NT2/D1 (cell line): Measurements from ENCODE around the gene ELMOD3.

Source experiments
- DNase-seq: peaks from one replicate; pipeline ENCODE4 v3.0.0-alpha.2; 2011; ENCODE audit warnings: low read depth, low spot score
- H3K27me3 ChIP-seq: 2 replicates; pipeline ENCODE4 v1.6.0; 2011; ENCODE audit warnings: mild to moderate bottlenecking; ENCODE audit not compliant: insufficient read length, insufficient read depth
- H3K36me3 ChIP-seq: 2 replicates; pipeline ENCODE4 v1.6.1; 2011; ENCODE audit warnings: mild to moderate bottlenecking, low read length, mixed read lengths; ENCODE audit not compliant: insufficient read depth, insufficient read length
- H3K4me1 ChIP-seq: 2 replicates; pipeline ENCODE4 v1.5.1; 2011; ENCODE audit not compliant: insufficient read depth, insufficient read length
- H3K4me3 ChIP-seq: 2 replicates; pipeline ENCODE4 v1.5.1; 2011; ENCODE audit warnings: low read depth; ENCODE audit not compliant: insufficient read length
- H3K9ac ChIP-seq: 2 replicates; pipeline ENCODE4 v1.6.0; 2011; ENCODE audit warnings: low read depth; ENCODE audit not compliant: insufficient read length
- H3K9me3 ChIP-seq: 2 replicates; pipeline ENCODE4 v1.5.1; 2011; ENCODE audit warnings: mild to moderate bottlenecking, low read length; ENCODE audit not compliant: insufficient read depth
- SUZ12 ChIP-seq: IDR thresholded peaks from 2 replicates; pipeline ENCODE4 v1.6.1; 2011; ENCODE audit not compliant: insufficient read length, insufficient read depth; ENCODE audit errors: extremely low read depth
- YY1 ChIP-seq: IDR thresholded peaks from 2 replicates; pipeline ENCODE4 v1.6.1; 2011; ENCODE audit not compliant: insufficient read length, insufficient read depth
- ZNF274 ChIP-seq: IDR thresholded peaks from 2 replicates; pipeline ENCODE4 v1.6.1; 2011; ENCODE audit warnings: mild to moderate bottlenecking, low read depth, low read length

The ELMOD3 gene

DNA sequence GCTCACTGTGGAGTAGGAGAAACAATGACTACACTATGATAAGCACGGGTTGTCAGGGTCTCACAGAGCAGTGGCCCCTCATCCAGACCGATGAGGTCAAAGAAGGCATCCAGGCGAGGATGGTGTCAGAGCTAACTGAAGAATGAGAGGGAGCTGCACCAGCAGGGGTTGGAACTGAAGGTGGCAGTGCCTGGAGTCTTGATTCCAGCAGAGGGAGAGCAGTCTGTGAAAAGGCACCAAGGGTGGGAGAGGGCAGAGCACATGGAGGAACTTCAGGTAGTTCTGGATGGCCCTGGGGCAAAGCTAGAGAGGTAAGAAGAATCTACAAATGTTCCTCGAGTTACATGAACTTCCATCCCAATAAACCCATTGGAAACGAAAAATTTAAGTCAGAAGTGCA lies 12.6 kb downstream of the ELMOD3 start:
- DNase-seq = no peak
- Histone ChIP-seq H3K9me3 (no peaks in the 10 kb centered on the region), H3K36me3 (peaks cover 20% of the 10 kb centered on the region), H3K4me3 (no peak overlapping the region), H3K4me1 (no peaks in the 10 kb centered on the region), H3K27me3 (no peaks in the 10 kb centered on the region), H3K9ac (no peak overlapping the region)
- TF ChIP-seq YY1 (no peak), ZNF274 (no peak), SUZ12 (no peak)

DNA sequence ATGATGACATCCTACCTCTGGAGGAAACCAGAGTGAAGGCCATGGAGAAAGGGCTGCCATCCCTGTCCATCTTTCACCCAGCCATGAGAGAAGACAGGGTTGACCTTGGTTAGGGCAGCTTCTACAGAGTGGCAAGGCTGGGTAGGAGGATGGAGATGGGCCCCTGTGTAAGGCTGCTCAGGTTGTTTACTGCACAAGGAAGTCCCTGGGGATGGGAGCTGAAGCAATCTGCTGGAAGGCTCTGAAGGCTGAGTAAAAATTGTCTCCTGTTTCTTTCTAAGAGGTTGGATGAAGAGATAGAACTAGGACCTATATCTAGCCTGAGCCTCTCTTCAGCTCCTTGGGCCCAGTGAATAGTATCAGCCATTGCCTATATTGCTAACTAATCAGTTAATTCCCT lies 14.4 kb downstream of the ELMOD3 start:
- TF ChIP-seq ZNF274 (no peak), YY1 (no peak), SUZ12 (no peak)
- no peak for DNase-seq
- Histone ChIP-seq H3K4me1 (no peaks in the 10 kb centered on the region), H3K9me3 (no peaks in the 10 kb centered on the region), H3K9ac (no peak overlapping the region), H3K4me3 (no peak overlapping the region), H3K36me3 (peaks cover 14% of the 10 kb centered on the region), H3K27me3 (no peaks in the 10 kb centered on the region)

DNA sequence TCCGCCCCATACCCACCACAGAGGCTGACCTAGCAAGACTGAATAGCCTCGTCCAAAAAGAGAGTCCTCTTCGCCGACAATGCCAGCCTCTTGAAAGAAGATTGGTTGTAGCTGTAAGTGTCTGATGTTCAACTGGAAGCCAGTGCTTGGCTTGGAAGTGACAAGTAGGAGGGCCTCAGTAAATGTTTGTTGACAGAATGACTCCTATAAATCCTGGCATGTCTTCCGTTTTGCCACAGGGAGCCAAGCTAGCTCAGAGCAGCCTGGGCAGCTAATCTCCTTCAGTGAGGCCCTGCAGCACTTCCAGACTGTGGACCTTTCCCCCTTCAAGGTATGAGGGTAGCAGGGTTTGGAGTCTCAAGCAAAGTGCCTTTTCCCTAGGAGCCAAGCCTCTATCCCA lies 14.9 kb downstream of the ELMOD3 start:
- DNase-seq = no peak
- no peak for TF ChIP-seq YY1
- TF ChIP-seq ZNF274 = no peak
- TF ChIP-seq SUZ12 = no peak
- H3K9ac ChIP-seq = no peak overlapping the region
- no peaks in the 10 kb centered on the region for H3K4me1 ChIP-seq
- peaks cover 14% of the 10 kb centered on the region for H3K36me3 ChIP-seq
- H3K9me3 ChIP-seq = no peaks in the 10 kb centered on the region
- no peak overlapping the region for H3K4me3 ChIP-seq
- H3K27me3 ChIP-seq = no peaks in the 10 kb centered on the region

DNA sequence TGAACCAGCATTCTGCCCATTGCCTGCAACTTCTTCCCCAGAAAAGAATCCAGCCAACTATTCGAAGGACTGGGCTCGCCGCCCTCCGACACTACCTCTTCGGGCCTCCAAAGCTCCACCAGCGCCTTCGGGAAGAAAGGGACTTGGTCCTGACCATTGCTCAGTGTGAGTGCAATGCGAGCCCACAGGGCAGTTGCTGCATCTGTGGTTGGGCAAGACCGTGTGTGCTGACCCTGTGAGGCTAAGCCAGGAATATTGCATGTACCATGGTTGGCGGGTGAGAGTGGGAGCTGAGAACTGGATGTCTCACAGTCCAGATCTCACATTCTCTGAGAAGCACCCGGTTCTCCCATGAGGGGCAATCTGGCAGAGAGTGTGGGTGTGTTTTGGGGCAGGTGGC lies 16.5 kb downstream of the ELMOD3 start:
- peaks cover 14% of the 10 kb centered on the region for H3K36me3 ChIP-seq
- H3K9me3 ChIP-seq = no peaks in the 10 kb centered on the region
- no peak overlapping the region for H3K9ac ChIP-seq
- H3K27me3 ChIP-seq = no peaks in the 10 kb centered on the region
- no peaks in the 10 kb centered on the region for H3K4me1 ChIP-seq
- H3K4me3 ChIP-seq = no peak overlapping the region
- DNase-seq = no peak
- TF ChIP-seq ZNF274 (no peak), YY1 (no peak), SUZ12 (no peak)

DNA sequence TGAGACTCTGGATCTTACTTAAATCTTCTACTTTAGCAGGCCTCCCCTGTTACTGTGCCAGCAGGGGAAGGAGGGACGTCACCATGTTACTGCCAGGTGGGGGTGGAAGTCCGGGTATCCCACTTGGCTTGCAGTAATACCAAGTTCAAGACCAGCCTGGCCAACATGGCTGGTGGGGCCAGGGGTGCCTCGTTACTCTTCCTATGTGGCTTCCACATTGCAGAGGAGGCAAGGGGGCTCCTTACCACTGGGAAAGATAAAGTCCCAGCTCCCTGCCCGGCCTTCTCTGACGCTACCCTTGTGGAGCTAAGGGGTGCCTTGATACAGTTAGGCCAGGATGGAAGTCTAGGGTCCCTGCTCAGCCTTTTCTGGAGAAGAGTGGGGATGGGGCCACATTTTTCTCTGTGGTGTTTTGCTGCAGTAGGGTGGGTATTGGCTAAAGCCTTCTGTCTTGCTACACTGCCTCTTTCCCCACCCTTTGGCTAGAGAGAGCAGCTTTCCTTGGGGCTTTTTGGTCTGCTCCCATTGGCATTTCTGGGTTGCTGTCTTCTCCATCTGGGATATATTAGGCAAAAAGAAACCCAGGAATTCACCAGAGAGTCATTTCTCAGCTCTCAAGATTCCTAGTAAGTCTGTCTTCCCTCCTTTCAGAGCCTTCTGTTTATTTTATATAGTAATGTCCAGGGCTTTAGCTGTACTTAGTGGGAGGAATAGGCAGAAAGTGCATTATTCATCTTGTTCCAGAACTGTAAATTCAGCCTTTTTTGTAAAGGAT lies 21.9 kb downstream of the ELMOD3 start:
- no peaks in the 10 kb centered on the region for H3K4me1 ChIP-seq
- DNase-seq = no peak
- H3K9ac ChIP-seq = no peak overlapping the region
- no peak overlapping the region for H3K4me3 ChIP-seq
- H3K36me3 ChIP-seq = peaks cover 5% of the 10 kb centered on the region
- no peaks in the 10 kb centered on the region for H3K27me3 ChIP-seq
- no peak for TF ChIP-seq ZNF274
- no peak for TF ChIP-seq SUZ12
- peaks cover 7% of the 10 kb centered on the region; the same call in 1 of the 2 replicates for H3K9me3 ChIP-seq

DNA sequence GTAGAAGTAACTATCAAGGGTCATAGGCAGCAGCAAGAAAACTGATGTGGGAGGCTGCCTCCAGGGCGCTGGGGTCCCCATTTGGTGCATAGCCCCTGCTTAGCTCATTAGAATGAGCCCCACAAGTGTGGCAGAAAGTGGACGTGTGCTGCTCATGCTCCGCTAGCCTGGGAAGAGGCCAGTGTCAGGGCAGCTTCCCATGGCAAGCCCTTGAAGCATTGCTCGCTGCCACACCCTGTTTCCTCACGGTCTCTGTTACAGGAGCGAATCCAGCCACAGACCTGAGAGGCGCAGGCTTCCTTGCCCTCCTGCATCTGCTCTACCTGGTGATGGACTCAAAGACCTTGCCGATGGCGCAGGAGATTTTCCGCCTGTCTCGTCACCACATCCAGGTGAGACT lies 22.5 kb downstream of the ELMOD3 start:
- H3K27me3 ChIP-seq = no peaks in the 10 kb centered on the region
- H3K36me3 ChIP-seq = peaks cover 5% of the 10 kb centered on the region
- H3K4me1 ChIP-seq = no peaks in the 10 kb centered on the region
- no peak overlapping the region for H3K4me3 ChIP-seq
- H3K9me3 ChIP-seq = peaks cover 7% of the 10 kb centered on the region; the same call in 1 of the 2 replicates
- no peak overlapping the region for H3K9ac ChIP-seq
- no peak for DNase-seq
- TF ChIP-seq ZNF274 = no peak
- no peak for TF ChIP-seq YY1
- TF ChIP-seq SUZ12 = no peak

DNA sequence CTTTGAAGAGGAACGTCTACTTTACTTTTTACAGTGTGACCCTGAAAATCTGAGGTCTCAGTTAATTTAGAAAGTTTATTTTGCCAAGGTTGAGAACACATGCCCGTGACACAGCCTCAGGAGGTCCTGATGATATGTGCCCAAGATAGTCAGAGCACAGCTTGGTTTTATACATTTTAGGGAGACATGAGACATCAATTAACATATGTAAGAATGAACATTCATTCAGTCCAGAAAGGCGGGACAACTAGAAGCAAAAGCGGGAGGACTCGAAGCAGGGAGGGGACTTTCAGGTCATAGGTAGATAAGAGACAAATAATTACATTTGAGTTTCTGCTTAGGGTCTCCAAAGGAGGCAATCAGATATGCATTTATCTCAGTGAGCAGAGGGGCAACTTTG lies 23.7 kb downstream of the ELMOD3 start:
- DNase-seq = no peak
- H3K9me3 ChIP-seq = peaks cover 7% of the 10 kb centered on the region; the same call in 1 of the 2 replicates
- H3K9ac ChIP-seq = no peak overlapping the region
- H3K4me1 ChIP-seq = no peaks in the 10 kb centered on the region
- H3K4me3 ChIP-seq = no peak overlapping the region
- H3K27me3 ChIP-seq = no peaks in the 10 kb centered on the region
- H3K36me3 ChIP-seq = peaks cover 5% of the 10 kb centered on the region
- TF ChIP-seq SUZ12 (no peak), YY1 (no peak), ZNF274 (no peak)
